T47D (cell line): ENCODE data around the gene ARPC4.

ENCODE experiments used
- DNase-seq, 2 experiments: peaks; one replicate each; pipeline versions ENCODE4 v3.0.0 to v3.0.0-alpha.2; 2011 to 2012; ENCODE audit warnings: low read depth in 1 of 2, low spot score in 1 of 2
- JUND ChIP-seq: IDR thresholded peaks from 2 replicates; pipeline ENCODE4 v1.6.1; 2012; ENCODE audit warnings: low read depth
- in situ Hi-C: cut with HindIII; loops from 2 replicates; pipeline ENCODE4 v1.10.0; 2016; ENCODE audit warnings: low sequenced_read_pairs, low pct_unique_long_range_greater_than_20kb

The ARPC4 gene

GRCh38 chr3:9778143-9779074 lies 14.5 kb upstream of the ARPC4 start:
- TF ChIP-seq JUND = no peak
- in situ Hi-C loops = no loop called here
- no peak for DNase-seq

DNA sequence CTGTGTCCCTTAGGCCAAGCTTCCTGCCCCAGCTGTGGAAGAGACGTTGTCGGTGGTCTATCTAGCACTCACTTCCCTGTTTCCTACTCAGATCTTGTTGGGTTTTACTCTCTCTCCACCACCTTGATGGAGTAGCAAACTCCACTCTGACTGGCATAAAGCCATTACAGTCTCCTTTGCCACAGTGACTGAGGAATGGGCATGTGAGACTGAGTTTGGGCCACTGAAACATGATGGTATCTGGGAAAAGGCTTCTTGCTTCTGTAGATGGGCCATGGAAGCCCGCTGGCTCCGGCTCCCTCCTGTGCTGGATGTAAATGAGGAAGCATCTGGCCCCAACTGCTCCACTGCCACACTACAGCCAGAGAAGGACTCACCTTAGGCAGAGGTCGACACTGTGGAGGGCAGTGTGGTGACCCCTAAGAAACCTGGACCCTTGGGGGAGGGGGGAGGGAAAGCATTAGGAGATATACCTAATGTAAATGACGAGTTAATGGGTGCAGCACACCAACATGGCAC lies 13.7 kb upstream of the ARPC4 start:
- DNase-seq = no peak
- in situ Hi-C loops = no loop called here
- TF ChIP-seq JUND = no peak

DNA sequence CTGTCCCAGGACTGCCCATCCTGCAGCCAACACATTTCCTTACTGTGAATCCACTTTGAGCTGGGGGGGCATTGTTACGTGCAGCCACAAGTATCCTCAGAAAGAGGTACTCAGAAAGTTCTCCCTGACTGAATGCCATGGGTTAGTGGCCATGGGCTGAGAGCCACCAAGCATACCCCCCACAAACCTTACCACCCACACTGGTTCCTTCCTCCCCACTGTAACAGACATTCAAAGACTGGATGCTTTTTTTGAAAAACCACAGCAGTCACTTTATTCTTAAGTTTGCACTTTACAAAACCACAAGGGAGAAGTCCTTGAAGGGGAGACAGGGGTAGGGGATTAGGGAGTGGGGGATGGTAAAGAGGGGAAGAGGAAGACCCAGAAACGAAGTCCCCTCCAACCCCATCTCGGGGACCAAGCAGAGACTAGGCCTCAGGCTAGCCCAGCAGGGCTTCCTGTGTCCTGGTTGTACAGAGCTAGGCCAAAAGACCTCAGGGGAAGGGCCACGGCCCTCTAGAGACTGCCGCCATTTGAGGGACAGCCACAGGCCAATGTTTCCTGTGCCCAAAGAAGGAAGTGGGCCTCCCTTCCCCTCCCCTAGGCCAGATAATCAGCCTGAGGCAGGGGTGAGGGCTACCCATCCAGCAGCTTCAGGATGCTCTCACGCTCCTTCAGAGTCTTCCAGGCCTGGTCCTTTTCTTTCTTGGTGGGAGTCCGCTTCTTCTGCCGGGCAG lies 13.0 kb upstream of the ARPC4 start:
- no peak for TF ChIP-seq JUND
- no peak for DNase-seq
- in situ Hi-C loops = no loop called here

GRCh38 chr3:9780458-9780812 lies 12.4 kb upstream of the ARPC4 start:
- DNase-seq = no peak

DNA sequence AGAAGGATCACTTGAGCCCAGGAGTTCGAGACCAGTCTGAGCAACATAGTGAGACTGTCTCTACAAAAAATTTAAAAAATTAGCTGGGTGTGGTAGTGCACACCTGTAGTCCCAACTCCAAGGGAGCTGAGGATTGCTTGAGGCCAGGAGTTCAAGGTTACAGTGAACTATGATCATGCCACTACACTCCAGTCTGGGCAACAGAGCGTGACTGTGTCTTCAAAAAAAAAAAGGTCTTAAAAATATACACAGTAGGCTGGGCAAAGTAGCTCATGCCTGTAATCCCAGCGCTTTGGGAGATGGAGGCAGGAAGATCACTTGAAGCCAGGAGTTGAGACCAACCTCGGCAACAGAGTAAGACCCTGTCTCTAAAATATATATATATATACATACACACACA lies 12.0 kb upstream of the ARPC4 start:
- TF ChIP-seq JUND = no peak
- in situ Hi-C loops = no loop called here
- no peak for DNase-seq

More at GRCh38 chr3:9780458-9780812, 12.4 kb upstream of the ARPC4 start:
- in situ Hi-C loops = no loop called here
- TF ChIP-seq JUND = no peak

- no peak for DNase-seq
- TF ChIP-seq JUND = no peak
- in situ Hi-C loops = no loop called here
These were observed 11.3 kb upstream of the ARPC4 start for GRCh38 chr3:9781551-9781950.

- no peak for DNase-seq
- in situ Hi-C loops = no loop called here
- TF ChIP-seq JUND = no peak
These were observed 10.8 kb upstream of the ARPC4 start for GRCh38 chr3:9781978-9782603.

- in situ Hi-C loops = no loop called here
- TF ChIP-seq JUND = no peak
- DNase-seq = peak in 1 of 2 experiments; percentile 53
These were observed 10.1 kb upstream of the ARPC4 start for GRCh38 chr3:9782770-9783169.

DNA sequence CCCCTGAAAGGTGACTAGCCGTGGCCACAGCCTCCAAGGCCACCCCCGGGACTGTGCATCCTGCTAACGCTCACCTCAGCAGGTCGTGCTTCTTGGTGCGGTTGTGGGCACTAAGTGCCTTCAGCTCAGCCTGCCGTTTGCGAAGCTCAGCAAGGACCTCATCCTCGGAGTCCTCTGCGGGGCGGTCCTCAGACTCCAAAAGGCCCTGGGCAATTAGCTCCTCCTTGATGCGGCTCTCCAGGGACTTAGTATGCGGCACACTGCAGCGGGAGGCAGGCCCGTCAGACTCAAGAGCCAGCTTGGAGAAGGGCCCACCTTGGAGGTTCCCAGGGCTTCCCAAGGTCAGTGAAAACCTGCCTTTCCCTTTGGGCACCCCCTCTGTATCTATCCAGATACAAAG lies 8.9 kb upstream of the ARPC4 start:
- no peak for TF ChIP-seq JUND
- in situ Hi-C loops = no loop called here
- no peak for DNase-seq

DNA sequence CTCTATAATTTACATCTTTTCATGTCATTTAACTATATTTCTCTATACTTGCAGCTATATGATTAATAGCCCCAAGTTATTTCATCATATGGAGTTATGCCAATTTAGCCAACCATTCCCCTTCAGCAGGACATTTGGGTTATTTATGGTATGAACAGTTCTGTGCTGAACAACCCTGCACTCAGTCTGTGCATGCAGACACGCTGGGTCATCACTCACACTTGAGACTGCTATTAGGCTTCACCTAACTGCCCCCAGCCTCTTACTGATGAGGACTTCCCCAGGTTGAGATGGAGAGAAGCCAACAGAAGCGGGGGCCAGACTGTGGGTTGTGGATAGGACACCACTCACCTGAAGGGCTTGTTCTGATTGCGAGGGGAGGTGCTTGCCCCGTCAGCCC lies 7.9 kb upstream of the ARPC4 start:
- no peak for TF ChIP-seq JUND
- DNase-seq = no peak
- in situ Hi-C loops = no loop called here

- TF ChIP-seq JUND = no peak
- in situ Hi-C loops = no loop called here
- DNase-seq = no peak
These were observed 7.3 kb upstream of the ARPC4 start for GRCh38 chr3:9785602-9786001.

- no peak for TF ChIP-seq JUND
- DNase-seq = no peak
- in situ Hi-C loops = no loop called here
These were observed 6.6 kb upstream of the ARPC4 start for GRCh38 chr3:9786209-9786739.
